ENCODE measurements around the gene PDE2A.

Gene PDE2A

DNA sequence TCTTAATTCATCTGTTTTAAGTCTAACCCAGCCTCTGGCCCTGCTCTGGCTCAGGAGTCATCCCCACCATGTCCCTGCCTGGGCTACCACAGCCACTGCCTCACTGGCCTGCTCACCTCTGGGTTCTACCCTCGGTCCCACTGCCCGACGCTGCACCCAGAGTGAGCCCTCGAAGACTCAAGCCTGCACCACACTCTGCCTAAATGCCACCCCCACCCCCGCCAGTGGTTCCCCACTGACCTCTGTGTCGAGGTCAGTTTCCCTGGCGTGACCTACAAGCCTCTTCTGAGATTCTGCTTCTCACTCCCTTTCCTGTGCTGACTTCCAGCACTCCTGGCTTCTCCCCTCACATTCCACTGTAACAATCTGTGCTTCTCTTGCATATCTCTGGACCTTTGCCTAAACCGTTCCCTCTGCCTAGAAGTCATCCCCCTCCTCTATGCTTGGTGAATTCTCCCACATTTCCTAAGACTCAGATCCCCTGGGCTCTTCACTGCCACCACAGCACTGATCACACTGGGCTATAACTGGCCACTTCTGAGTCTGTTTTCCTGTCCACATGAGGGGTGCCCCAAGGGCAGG lies 12.5 kb upstream of the PDE2A start:
- DNase-seq (ENCODE audit: low read depth), result no peak
- H3K4me3 ChIP-seq (ENCODE audit: low read depth, low read length), result no peak overlapping the region

DNA sequence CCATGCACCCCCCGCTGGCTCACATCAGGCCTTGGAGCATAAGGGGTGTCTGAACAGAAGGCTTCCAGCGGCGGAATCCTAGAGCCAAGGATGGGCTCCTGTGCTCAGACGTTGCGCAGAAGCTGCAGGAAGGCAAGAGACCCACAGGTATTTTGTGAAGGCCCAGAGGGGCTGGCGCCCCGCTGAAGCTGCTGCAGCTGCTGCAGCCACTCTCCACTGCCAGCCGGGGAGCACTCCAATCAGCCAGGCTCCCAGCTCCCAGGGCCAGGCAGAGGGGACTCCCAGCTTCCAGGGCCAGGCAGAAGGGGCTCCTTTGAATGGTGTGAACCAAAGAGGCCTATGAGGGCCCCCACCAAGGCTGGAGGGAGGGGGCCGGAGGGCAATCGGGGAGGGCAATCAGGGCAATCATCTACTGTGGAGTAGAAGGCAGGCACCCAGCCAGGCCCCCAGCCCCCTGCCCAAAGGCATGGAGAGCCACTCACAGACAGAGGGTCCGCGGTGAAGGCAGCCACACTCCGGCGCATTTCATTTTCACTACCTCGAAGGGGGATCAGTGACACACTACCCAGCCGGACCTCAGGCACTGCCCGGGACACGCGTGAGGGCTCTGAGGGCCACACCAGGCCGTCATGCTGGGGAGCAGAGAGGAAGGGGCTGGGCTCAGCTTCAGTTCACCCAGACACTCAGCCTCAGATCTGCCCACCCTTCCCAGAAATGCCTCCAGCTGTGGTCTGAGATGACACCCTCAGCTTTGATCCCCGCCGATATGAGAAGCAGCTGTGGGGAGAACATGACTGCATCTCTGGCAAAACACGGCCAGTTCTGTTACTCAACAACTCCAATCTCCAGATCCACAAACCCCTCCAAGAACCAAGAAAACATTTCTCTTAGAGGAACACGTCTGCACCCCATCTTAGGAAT lies 11.6 kb upstream of the PDE2A start:
- H3K4me3 ChIP-seq (ENCODE audit: low read depth, low read length), result no peak overlapping the region
- DNase-seq (ENCODE audit: low read depth), result no peak

GRCh38 chr11:72684236-72684912 lies 10.2 kb upstream of the PDE2A start:
- DNase-seq (ENCODE audit: low read depth), result no peak
- H3K4me3 ChIP-seq (ENCODE audit: low read depth, low read length), result no peak overlapping the region

DNA sequence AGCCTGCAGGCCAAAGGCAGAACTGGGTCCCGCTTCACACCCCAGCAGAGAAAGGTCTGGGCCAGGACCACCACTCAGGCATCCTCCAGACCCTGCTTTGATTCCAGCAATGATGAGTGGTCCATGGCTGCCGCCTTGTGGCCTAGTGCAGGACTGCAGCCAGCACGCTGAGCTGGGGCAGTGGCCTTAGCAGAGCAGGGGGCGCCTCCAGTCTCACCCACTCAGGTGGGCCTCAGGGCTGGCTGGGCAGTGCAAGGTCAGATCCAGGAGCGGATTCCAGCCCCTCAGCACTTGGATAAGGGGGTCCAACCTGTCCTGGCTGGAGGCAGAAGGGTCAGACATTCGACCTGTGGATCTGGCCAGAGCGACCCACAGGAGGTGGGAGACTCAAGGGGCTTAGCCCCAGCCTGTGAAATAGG lies 9.6 kb upstream of the PDE2A start:
- H3K4me3 ChIP-seq (ENCODE audit: low read depth, low read length), result no peak overlapping the region
- no peak for DNase-seq (ENCODE audit: low read depth)

- H3K4me3 ChIP-seq (ENCODE audit: low read depth, low read length), result no peak overlapping the region
- no peak for DNase-seq (ENCODE audit: low read depth)
Observed at GRCh38 chr11:72682858-72683243, 8.6 kb upstream of the PDE2A start.

GRCh38 chr11:72682238-72682857 lies 8.1 kb upstream of the PDE2A start:
- no peak for DNase-seq (ENCODE audit: low read depth)
- H3K4me3 ChIP-seq (ENCODE audit: low read depth, low read length), result no peak overlapping the region

- no peak overlapping the region for H3K4me3 ChIP-seq (ENCODE audit: low read depth, low read length)
- DNase-seq (ENCODE audit: low read depth), result no peak
Observed at GRCh38 chr11:72681226-72682153, 7.3 kb upstream of the PDE2A start.

GRCh38 chr11:72680624-72681158 lies 6.5 kb upstream of the PDE2A start:
- no peak for DNase-seq (ENCODE audit: low read depth)
- H3K4me3 ChIP-seq (ENCODE audit: low read depth, low read length), result no peak overlapping the region

- DNase-seq (ENCODE audit: low read depth), result no peak
- H3K4me3 ChIP-seq (ENCODE audit: low read depth, low read length), result no peak overlapping the region
Observed at GRCh38 chr11:72679869-72680268, 5.6 kb upstream of the PDE2A start.

DNA sequence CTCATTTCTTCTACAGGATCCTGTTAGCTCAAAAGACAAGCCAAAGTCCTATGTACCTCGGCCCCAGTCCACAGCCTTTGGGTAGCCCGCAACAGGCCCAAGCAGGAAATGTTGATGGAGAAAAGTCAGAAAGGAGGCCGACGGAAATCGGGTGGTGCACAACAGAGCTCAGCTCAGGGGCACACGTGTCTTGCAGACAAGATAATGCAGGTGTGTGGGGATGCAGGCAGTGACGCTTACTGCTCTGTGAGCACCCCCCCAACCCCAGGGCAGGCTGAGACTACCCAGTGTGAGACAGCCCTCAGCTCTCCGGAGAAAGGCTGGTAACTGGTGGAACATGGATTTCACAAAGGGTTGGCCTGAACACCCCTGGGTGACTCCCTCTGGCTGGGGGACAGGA lies 4.3 kb upstream of the PDE2A start:
- H3K4me3 ChIP-seq (ENCODE audit: low read depth, low read length), result no peak overlapping the region
- DNase-seq (ENCODE audit: low read depth), result no peak

GRCh38 chr11:72676861-72677341 lies 2.7 kb upstream of the PDE2A start:
- H3K4me3 ChIP-seq (ENCODE audit: low read depth, low read length), result no peak overlapping the region
- DNase-seq (ENCODE audit: low read depth), result no peak

DNA sequence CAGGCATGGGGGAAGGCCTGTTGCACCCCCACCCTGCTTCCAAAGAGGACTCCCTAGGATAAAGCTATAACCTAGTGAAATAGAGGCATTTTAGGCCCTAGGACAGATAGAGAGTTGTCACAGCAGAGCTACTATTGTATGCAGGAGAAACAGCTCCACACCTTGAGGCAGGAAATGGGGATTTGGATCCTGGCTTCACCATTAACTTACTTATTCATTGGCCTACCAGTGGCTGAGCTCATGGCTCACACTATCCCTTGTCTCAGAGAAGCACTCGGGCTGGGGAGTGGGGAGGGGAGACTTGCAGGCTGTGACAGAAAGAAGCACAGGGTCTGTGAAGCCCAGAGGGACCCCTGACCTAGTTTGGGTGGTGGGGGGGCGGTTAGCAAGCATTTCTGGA lies 999 bp upstream of the PDE2A start:
- DNase-seq (ENCODE audit: low read depth), result no peak
- no peak overlapping the region for H3K4me3 ChIP-seq (ENCODE audit: low read depth, low read length)

DNA sequence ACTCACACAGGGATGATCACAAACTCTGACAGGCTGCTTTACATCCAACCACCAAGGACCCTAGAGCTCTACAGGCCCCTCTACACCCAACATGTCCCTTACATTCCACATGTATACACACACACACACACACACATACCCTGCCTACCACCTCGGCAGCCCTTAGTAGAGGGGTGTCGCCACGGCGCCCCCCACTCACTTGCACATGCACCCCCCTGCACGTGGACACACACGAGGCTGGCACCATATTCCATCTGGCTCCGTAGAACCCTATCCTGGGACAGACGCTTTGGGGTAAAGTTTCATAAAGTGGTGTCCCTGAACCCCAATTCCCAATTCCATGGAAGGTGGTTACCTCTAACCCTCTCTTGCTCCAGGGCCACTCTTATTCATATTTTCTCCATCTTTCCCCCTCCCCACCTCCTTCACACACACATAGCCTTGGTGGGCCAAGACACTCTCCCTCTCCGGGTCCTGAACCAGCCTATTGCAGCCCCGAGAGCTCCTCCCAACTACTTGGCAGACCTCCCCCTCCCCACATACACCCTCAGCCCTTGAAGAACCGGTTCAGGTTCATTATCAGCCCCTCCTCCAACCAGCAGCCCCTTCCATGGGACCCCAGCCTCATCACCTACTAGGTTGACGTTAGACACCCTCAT lies 809 bp downstream of the PDE2A start:
- no peak overlapping the region for H3K4me3 ChIP-seq (ENCODE audit: low read depth, low read length)
- no peak for DNase-seq (ENCODE audit: low read depth)

DNA sequence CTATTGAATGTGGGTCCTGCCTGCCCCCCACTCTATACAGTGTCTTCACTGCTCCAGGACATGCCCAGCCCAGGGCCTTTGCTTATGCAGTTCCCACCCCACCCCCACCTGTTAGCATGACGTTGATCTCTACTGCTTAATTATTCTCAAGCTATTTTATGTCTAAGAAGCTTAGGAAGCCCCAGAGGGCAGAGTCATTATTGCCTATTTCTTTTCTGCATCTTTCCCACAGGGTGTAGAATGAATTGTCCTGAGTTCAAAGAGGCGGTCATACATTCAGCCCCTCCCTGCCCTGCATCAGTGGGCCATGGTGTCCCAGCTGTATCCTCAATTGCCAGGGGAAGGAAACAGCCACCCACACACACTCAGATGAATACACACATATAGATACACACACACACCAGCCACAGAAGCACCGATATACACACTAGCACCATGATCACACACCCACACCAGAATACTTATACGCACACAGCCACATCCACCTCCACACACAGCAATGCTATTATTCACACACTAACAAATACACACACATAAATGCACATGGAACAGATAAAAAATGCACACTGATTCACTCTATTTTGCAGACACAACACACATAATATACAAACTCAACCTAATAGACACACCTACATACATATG lies 1.5 kb downstream of the PDE2A start:
- no peak for DNase-seq (ENCODE audit: low read depth)
- H3K4me3 ChIP-seq (ENCODE audit: low read depth, low read length), result no peak overlapping the region

DNA sequence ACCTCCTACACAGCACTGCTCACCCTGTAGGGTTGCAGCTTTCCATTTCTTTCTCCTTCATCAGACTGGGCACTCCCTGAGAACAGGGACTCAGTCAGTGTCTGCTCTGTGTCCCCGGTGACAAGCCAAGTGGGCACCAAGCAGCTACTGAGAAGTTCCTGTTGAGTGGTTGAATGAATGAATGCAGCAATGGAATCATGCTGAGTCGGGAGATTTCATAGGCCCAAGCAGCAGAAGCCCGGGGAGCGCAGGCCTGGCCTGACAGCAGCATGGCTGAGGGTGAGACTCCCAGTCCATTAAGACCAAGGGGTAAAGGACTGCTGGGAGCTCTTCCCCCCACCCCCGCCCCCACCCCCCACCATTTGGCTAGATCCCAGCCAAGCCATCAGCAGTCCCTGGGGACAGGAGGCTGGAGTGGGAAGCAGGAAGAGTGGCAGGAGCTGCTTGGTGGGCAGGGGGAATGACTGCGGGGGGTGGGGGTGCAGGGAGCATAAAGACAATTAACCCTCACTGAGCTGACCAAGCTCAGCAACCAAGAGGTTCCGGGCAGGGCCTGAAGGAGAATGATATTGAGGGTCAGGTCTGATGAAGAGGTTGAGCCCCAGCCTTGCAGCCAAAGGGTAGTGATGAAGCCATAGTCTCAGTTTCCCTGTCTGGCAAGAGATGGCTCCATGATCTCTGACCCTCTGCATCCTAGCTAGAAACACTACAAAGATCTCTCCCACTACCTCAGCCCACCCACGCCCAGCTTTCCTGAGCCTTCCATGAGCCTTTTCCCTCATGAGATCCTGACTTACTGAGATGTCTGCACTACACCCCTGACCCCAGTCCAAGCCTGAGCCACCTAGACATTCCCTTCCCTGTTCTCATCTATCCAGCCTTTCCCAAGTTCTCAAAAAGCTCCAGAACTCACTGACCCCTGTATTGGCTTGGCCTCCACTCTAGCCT lies 2.8 kb downstream of the PDE2A start:
- no peak for DNase-seq (ENCODE audit: low read depth)
- H3K4me3 ChIP-seq (ENCODE audit: low read depth, low read length), result no peak overlapping the region

- no peak for DNase-seq (ENCODE audit: low read depth)
- H3K4me3 ChIP-seq (ENCODE audit: low read depth, low read length), result no peak overlapping the region
Observed at GRCh38 chr11:72670041-72670440, 4.2 kb downstream of the PDE2A start.

DNA sequence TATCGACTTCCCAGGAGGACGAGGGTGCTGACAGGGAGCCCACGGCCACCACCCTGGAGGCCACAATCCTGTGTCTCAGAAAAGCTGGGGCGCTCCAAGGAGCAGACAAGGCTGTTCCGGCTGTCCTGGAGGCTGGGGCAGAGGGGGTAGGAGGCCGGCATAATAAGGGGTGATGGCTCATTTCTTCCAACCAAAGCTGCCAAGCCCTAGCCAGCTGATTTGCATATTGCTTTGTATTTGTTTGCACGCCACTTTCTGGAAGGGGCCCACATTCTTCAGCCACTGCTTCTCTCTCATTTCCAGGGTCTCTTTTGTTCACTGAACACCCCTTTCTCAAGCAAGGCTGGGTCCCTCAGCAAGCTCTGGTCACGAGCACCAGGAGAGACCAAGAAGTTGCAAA lies 4.7 kb downstream of the PDE2A start:
- H3K4me3 ChIP-seq (ENCODE audit: low read depth, low read length), result no peak overlapping the region
- no peak for DNase-seq (ENCODE audit: low read depth)

Measured in skeletal muscle cell (primary cell).